ENCODE measurements around the gene XIAP. TPM values are rescaled to one million over a fixed set of nuclear protein-coding genes. Genes with fewer than 3 reads are reported as not detected.
A peak's percentile ranks its signal among the peaks of the same experiment; 100 is the strongest.

XIAP gene
- total and polyA plus RNA-seq, 9 of the 15 experiments (the other 6 are each of a cell fraction or from before 2014, with no cell fraction given), result 5.7 to 40.5 (median 19.8) TPM

DNA sequence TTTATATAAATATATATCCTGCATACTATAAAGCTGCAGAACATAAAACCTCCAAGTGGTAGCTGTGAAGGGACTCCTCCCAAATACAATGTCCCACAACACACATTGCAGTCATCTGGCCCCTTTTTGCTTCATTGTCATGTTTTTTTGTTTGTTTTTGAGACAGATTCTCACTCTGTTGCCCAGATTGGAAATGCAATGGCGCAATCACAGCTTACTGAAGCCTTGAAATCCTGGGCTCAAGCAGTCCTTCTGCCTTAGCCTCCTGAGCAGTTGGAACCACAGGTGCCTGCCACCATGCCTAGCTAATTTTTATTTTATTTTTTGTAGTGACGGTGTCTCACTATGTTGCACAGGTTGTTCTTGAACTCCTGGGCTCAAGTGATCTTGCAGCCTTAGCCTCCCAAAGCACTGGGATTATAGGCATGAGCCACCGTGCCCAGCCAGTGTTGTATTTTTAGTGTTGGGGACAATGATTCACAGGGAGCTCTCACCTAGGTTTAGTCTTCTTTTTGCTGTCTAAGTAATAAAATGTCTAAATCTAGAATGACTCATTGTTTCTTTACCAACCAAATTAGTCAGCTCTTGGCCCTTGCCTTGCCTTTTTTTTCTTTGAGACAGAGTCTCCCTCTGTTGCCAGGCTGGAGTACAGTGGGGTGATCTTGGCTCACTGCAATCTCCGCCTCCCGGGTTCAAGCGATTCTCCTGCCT lies 24.0 kb upstream of the XIAP start (continued):
- no peak for TF ChIP-seq EZH2 (IDR thresholded peaks at IDR 0.05; ENCODE audit: borderline replicate concordance, low read depth, low read length)
- no peak for TF ChIP-seq ZNF280B (CRISPR knock-in tag; IDR thresholded peaks at IDR 0.05)
- TF ChIP-seq RBFOX2 (IDR thresholded peaks at IDR 0.05; ENCODE audit: low read depth, low read length), result no peak
- TF ChIP-seq SMARCA4 (IDR thresholded peaks at IDR 0.05), result no peak
- TF ChIP-seq CBX8 (IDR thresholded peaks at IDR 0.05; ENCODE audit: borderline replicate concordance, extremely low read depth, low read depth, low read length, poor library complexity, severe bottlenecking), result no peak
- TF ChIP-seq, protein P1, sequence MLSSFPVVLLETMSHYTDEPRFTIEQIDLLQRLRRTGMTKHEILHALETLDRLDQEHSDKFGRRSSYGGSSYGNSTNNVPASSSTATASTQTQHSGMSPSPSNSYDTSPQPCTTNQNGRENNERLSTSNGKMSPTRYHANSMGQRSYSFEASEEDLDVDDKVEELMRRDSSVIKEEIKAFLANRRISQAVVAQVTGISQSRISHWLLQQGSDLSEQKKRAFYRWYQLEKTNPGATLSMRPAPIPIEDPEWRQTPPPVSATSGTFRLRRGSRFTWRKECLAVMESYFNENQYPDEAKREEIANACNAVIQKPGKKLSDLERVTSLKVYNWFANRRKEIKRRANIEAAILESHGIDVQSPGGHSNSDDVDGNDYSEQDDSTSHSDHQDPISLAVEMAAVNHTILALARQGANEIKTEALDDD (IDR thresholded peaks at IDR 0.05), result peak; percentile 45; the same call in 1 of the 2 replicates
- TF ChIP-seq CXXC5 (CRISPR knock-in tag; IDR thresholded peaks at IDR 0.05), result no peak
- peak; percentile 86 for TF ChIP-seq FOSL1 (tag; conservative IDR thresholded peaks at IDR 0.05)
- TF ChIP-seq ETV1 (tag; conservative IDR thresholded peaks at IDR 0.05; ENCODE audit: low read depth), result no peak
- TF ChIP-seq BRCA1 (IDR thresholded peaks at IDR 0.05), result no peak
- no peak for TF ChIP-seq BRCA1 (CRISPR knock-in tag; IDR thresholded peaks at IDR 0.05)
- TF ChIP-seq BRD4 (IDR thresholded peaks at IDR 0.05), result no peak
- TF ChIP-seq SOX6 (IDR thresholded peaks at IDR 0.05), result no peak
- no peak for TF ChIP-seq ZNF79 (CRISPR knock-in tag; IDR thresholded peaks at IDR 0.05; ENCODE audit: low read depth)
- peak; percentile 47 for TF ChIP-seq ZNF316 (IDR thresholded peaks at IDR 0.05)
- no peak for TF ChIP-seq RFX7 (CRISPR knock-in tag; IDR thresholded peaks at IDR 0.05)
- TF ChIP-seq MYNN (IDR thresholded peaks at IDR 0.05), result no peak
- TF ChIP-seq MYNN (CRISPR knock-in tag; IDR thresholded peaks at IDR 0.05), result no peak
- TF ChIP-seq NCOA1 (IDR thresholded peaks at IDR 0.05; ENCODE audit: low read depth), result no peak
- TF ChIP-seq, protein P2, sequence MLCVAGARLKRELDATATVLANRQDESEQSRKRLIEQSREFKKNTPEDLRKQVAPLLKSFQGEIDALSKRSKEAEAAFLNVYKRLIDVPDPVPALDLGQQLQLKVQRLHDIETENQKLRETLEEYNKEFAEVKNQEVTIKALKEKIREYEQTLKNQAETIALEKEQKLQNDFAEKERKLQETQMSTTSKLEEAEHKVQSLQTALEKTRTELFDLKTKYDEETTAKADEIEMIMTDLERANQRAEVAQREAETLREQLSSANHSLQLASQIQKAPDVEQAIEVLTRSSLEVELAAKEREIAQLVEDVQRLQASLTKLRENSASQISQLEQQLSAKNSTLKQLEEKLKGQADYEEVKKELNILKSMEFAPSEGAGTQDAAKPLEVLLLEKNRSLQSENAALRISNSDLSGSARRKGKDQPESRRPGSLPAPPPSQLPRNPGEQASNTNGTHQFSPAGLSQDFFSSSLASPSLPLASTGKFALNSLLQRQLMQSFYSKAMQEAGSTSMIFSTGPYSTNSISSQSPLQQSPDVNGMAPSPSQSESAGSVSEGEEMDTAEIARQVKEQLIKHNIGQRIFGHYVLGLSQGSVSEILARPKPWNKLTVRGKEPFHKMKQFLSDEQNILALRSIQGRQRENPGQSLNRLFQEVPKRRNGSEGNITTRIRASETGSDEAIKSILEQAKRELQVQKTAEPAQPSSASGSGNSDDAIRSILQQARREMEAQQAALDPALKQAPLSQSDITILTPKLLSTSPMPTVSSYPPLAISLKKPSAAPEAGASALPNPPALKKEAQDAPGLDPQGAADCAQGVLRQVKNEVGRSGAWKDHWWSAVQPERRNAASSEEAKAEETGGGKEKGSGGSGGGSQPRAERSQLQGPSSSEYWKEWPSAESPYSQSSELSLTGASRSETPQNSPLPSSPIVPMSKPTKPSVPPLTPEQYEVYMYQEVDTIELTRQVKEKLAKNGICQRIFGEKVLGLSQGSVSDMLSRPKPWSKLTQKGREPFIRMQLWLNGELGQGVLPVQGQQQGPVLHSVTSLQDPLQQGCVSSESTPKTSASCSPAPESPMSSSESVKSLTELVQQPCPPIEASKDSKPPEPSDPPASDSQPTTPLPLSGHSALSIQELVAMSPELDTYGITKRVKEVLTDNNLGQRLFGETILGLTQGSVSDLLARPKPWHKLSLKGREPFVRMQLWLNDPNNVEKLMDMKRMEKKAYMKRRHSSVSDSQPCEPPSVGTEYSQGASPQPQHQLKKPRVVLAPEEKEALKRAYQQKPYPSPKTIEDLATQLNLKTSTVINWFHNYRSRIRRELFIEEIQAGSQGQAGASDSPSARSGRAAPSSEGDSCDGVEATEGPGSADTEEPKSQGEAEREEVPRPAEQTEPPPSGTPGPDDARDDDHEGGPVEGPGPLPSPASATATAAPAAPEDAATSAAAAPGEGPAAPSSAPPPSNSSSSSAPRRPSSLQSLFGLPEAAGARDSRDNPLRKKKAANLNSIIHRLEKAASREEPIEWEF (CRISPR knock-in tag; IDR thresholded peaks at IDR 0.05), result no peak
- no peak for TF ChIP-seq RHOXF2B (CRISPR knock-in tag; conservative IDR thresholded peaks at IDR 0.05)
- TF ChIP-seq, protein P3, sequence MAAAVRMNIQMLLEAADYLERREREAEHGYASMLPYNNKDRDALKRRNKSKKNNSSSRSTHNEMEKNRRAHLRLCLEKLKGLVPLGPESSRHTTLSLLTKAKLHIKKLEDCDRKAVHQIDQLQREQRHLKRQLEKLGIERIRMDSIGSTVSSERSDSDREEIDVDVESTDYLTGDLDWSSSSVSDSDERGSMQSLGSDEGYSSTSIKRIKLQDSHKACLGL (CRISPR knock-in tag; IDR thresholded peaks at IDR 0.05; ENCODE audit: borderline replicate concordance, poor library complexity, severe bottlenecking), result no peak
- TF ChIP-seq C11orf30 (IDR thresholded peaks at IDR 0.05; ENCODE audit: low read depth), result peak; percentile 58; the same call in 1 of the 2 replicates
